Esophagus squamous epithelium (tissue), 4 donors: ENCODE data around the gene FGR.

Experiments used
- POLR2A ChIP-seq, 4 donors: fragments of 450-650 bp; IDR thresholded peaks; one replicate each; pipeline ENCODE4 v1.6.1; 2017; ENCODE audit warnings: antibody characterized with exemption in 4 of 4, mild to moderate bottlenecking in 4 of 4, moderate library complexity in 3 of 4
- TF ChIP-seq, protein P1 (sequence below), 6 experiments: fragments of 450-650 bp in 4 of 6; fragments of 200-600 bp in 2 of 6; sonication (generic) in 2 of 6; IDR thresholded peaks; one replicate each; pipeline ENCODE4 v1.5.1; 2016 to 2019; ENCODE audit warnings: antibody characterized with exemption in 6 of 6, mild to moderate bottlenecking in 4 of 6, moderate library complexity in 4 of 6

DNA sequence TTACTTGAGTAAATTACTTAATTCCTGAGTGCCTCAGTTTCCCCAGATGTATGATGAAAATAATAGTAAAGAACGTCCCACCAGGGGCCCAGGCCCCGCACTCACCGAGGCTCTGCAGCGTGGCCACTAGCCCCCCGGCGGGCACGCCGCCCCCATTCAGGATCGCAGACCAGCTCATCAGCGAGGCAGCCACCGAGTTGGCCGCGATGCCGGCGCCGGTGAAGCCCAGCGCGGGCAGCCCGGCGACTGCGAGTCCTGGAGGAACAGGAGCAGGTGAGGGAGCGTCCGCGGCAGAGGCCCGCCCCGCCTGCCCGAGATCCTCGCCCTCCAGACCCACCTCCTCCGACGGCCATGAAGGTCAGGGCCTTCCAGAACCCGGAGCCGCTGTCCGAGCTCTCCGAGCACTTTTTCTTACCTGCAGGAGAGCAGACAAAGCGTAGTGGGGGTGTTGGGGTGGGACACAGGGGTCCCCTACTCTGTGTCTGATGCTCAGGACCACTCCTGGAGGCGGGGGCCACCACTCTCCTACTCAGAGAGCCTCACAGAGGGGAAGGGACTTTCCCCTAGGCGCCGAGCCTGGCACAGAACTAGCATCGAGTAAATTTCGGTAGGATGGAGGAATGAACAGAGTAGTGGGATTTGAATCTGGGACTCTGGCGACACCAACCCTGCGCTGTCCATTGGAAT, 33.3 kb upstream of the FGR start:
- TF ChIP-seq, protein P1, sequence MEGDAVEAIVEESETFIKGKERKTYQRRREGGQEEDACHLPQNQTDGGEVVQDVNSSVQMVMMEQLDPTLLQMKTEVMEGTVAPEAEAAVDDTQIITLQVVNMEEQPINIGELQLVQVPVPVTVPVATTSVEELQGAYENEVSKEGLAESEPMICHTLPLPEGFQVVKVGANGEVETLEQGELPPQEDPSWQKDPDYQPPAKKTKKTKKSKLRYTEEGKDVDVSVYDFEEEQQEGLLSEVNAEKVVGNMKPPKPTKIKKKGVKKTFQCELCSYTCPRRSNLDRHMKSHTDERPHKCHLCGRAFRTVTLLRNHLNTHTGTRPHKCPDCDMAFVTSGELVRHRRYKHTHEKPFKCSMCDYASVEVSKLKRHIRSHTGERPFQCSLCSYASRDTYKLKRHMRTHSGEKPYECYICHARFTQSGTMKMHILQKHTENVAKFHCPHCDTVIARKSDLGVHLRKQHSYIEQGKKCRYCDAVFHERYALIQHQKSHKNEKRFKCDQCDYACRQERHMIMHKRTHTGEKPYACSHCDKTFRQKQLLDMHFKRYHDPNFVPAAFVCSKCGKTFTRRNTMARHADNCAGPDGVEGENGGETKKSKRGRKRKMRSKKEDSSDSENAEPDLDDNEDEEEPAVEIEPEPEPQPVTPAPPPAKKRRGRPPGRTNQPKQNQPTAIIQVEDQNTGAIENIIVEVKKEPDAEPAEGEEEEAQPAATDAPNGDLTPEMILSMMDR (IDR thresholded peaks at IDR 0.05) = no peak
- TF ChIP-seq POLR2A (IDR thresholded peaks at IDR 0.05) = no peak
